Panc1 (cell line): ENCODE measurements around the gene ALDH18A1. TPM values are rescaled to one million over a fixed set of nuclear protein-coding genes. Genes with fewer than 3 reads are reported as not detected.

Experiments used
- ATAC-seq: fragments of 200-7000 bp; cut with Tn5 transposase; 2 replicates; pipeline ENCODE4 v1.9.1; 2020; ENCODE audit warnings: mild to moderate bottlenecking, moderate library complexity
- BruUV-seq: library from RNA; stranded (reverse); fragments of 400-500 nt; replicated peaks from 2 replicates; lab custom pipeline; 2021; lab: Mats Ljungman, UMichigan
- CTCF ChIA-PET: fragments of 300-600 bp; sonication (Branson Sonifier 250); formaldehyde crosslinking; loops from one replicate; lab custom pipeline; 2022; ENCODE audit warnings: antibody characterized with exemption; lab: Charles Lee
- POLR2A ChIA-PET: fragments of 300-600 bp; sonication (Branson Sonifier 250); formaldehyde crosslinking; loops from one replicate; lab custom pipeline; 2022; ENCODE audit warnings: antibody characterized with exemption; lab: Charles Lee
- DNase-seq: peaks from one replicate; pipeline ENCODE4 v3.0.0-alpha.2; 2010; ENCODE audit warnings: low read depth, low spot score
- H3K27ac ChIP-seq: 2 replicates; pipeline ENCODE4 v1.5.1; 2011; ENCODE audit warnings: mild to moderate bottlenecking, low read length, inconsistent platforms
- H3K27me3 ChIP-seq: fragments of 200-500 bp; sonication (Bioruptor generic); 2 replicates; pipeline ENCODE4 v1.6.0; 2014; ENCODE audit warnings: low read length, inconsistent platforms; ENCODE audit not compliant: control insufficient read depth, insufficient read depth
- H3K36me3 ChIP-seq: fragments of 200-500 bp; sonication (Bioruptor generic); 2 replicates; pipeline ENCODE4 v1.5.1; 2014; ENCODE audit warnings: inconsistent platforms, mild to moderate bottlenecking, low read length, moderate library complexity; ENCODE audit not compliant: control insufficient read depth, insufficient read depth
- H3K4me1 ChIP-seq: 2 replicates; pipeline ENCODE4 v1.5.1; 2011; ENCODE audit warnings: inconsistent platforms, mild to moderate bottlenecking, low read length, moderate library complexity; ENCODE audit not compliant: control insufficient read depth, insufficient read depth
- H3K4me3 ChIP-seq, 2 experiments: 2 replicates each; pipeline ENCODE4 v1.5.1; 2011 to 2012; ENCODE audit warnings: low read depth in 2 of 2, low read length in 2 of 2, mild to moderate bottlenecking in 2 of 2, inconsistent platforms in 1 of 2, moderate library complexity in 1 of 2
- H3K9me3 ChIP-seq: fragments of 200-500 bp; sonication (Bioruptor generic); 2 replicates; pipeline ENCODE4 v1.5.1; 2014; ENCODE audit warnings: low read depth, mild to moderate bottlenecking, inconsistent platforms, low read length, moderate library complexity; ENCODE audit not compliant: control insufficient read depth, insufficient read depth
- POLR2AphosphoS5 ChIP-seq: IDR thresholded peaks from 2 replicates; pipeline ENCODE4 v1.6.1; 2012; ENCODE audit warnings: mild to moderate bottlenecking, low read depth, low read length, moderate library complexity
- REST ChIP-seq, 2 experiments: IDR thresholded peaks; 2 replicates each; pipeline ENCODE4 v1.6.1; 2011 to 2012; ENCODE audit warnings: low read depth in 2 of 2, control low read depth in 1 of 2, low read length in 1 of 2, mild to moderate bottlenecking in 1 of 2, moderate library complexity in 1 of 2; ENCODE audit not compliant: insufficient read depth in 1 of 2
- SIN3A ChIP-seq: IDR thresholded peaks from 2 replicates; pipeline ENCODE4 v1.6.1; 2012; ENCODE audit warnings: low read depth, mild to moderate bottlenecking, low read length, moderate library complexity, borderline replicate concordance; ENCODE audit not compliant: insufficient read depth
- TCF7L2 ChIP-seq: IDR thresholded peaks from 2 replicates; pipeline ENCODE4 v1.6.1; 2011; ENCODE audit warnings: mild to moderate bottlenecking, low read depth, low read length, inconsistent platforms
- in situ Hi-C: cut with HindIII; loops from 2 replicates; pipeline ENCODE4 v1.10.0; 2016; ENCODE audit warnings: low sequenced_read_pairs, low pct_unique_long_range_greater_than_20kb
- intact Hi-C: fragments of 100-400 bp; cut with micrococcal nuclease; formaldehyde crosslinking; loops from one replicate; pipeline ENCODE4 v1.10.0; 2022; ENCODE audit not compliant: unreplicated experiment
- total RNA-seq: library from RNA; stranded (reverse); gene quantifications from one replicate; pipeline ENCODE4 v1.2.1, GENCODE V29; 2021; ENCODE audit not compliant: unreplicated experiment
- TF ChIP-seq, protein P1 (sequence below): fragments of 450-650 bp; IDR thresholded peaks from 2 replicates; pipeline ENCODE4 v1.5.1; 2017; ENCODE audit warnings: mild to moderate bottlenecking

ALDH18A1 gene
- total RNA-seq, 1 experiment from 2014 or later = 68.0 TPM

- intact Hi-C loops = loop anchor here (10.0 kb wide), 1 partner anchor 470 kb away; no protein-coding TSS in a partner anchor
- POLR2A ChIA-PET = no interaction called here
These were observed 51.3 kb downstream of the ALDH18A1 start for GRCh38 chr10:95605163-95605562.

DNA sequence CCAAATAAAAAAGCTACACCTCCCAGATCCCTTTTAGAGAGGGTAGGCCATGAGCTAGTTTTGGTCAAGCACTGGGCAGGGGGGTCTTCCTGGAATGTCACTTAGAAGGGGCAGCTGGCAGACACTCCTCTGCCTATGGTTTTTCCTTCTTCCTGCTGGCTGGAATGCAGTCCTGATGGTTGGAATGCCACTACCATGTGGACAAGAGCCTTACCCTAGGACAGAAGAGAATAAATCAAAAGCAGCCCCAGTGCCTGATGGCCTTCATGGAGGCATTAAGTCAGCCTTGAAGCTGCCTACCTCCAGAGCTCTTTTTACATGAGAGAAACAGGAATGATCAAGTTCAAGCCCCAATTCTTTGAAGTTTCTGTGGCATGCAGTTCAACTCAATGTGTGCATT, 51.9 kb downstream of the ALDH18A1 start:
- CTCF ChIA-PET = interaction anchor here (0.5 to 3.3 kb wide), 3 partner anchors 173 to 331 kb away, joined by 3 to 21 read pairs (median 3); no protein-coding TSS in a partner anchor
- TF ChIP-seq POLR2AphosphoS5 (0 out of 2 replicates have a peak, but pooled peaks have one; percentile 15), SIN3A (no peak)
- TF ChIP-seq, protein P1, sequence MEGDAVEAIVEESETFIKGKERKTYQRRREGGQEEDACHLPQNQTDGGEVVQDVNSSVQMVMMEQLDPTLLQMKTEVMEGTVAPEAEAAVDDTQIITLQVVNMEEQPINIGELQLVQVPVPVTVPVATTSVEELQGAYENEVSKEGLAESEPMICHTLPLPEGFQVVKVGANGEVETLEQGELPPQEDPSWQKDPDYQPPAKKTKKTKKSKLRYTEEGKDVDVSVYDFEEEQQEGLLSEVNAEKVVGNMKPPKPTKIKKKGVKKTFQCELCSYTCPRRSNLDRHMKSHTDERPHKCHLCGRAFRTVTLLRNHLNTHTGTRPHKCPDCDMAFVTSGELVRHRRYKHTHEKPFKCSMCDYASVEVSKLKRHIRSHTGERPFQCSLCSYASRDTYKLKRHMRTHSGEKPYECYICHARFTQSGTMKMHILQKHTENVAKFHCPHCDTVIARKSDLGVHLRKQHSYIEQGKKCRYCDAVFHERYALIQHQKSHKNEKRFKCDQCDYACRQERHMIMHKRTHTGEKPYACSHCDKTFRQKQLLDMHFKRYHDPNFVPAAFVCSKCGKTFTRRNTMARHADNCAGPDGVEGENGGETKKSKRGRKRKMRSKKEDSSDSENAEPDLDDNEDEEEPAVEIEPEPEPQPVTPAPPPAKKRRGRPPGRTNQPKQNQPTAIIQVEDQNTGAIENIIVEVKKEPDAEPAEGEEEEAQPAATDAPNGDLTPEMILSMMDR = no peak
- 0 out of 2 replicates have a peak, but pooled peaks cover 2% of the 10 kb centered on the region for H3K4me1 ChIP-seq
- no peaks in the 10 kb centered on the region for H3K9me3 ChIP-seq
- POLR2A ChIA-PET = no interaction called here
- no peak overlapping the region for H3K27ac ChIP-seq
- intact Hi-C loops = loop anchor here (10.0 kb wide), 1 partner anchor 470 kb away; no protein-coding TSS in a partner anchor
- no peak for ATAC-seq
- no peak overlapping the region for H3K4me3 ChIP-seq
- in situ Hi-C loops = no loop called here
- peaks cover 6% of the 10 kb centered on the region for H3K36me3 ChIP-seq
- DNase-seq = no peak
- no peaks in the 10 kb centered on the region for H3K27me3 ChIP-seq
- BruUV-seq = no TSS peak

More at GRCh38 chr10:95605163-95605562, 51.3 kb downstream of the ALDH18A1 start:
- TF ChIP-seq, protein P1 = no peak
- no peak for TF ChIP-seq POLR2AphosphoS5
- TF ChIP-seq SIN3A = no peak
- TF ChIP-seq TCF7L2 = no peak
- no peak for TF ChIP-seq REST (IDR thresholded peaks at IDR 0.05; ENCODE audit: insufficient read depth in 1 of 2, low read depth in 2 of 2, low read length in 1 of 2)
- H3K9me3 ChIP-seq = no peaks in the 10 kb centered on the region
- ATAC-seq (no peak), DNase-seq (no peak)
- no TSS peak for BruUV-seq
- H3K4me1 ChIP-seq = 0 out of 2 replicates have a peak, but pooled peaks cover 2% of the 10 kb centered on the region
- no peaks in the 10 kb centered on the region for H3K27me3 ChIP-seq
- H3K27ac ChIP-seq = no peak overlapping the region
- in situ Hi-C loops = no loop called here
- H3K36me3 ChIP-seq = peaks cover 7% of the 10 kb centered on the region
- CTCF ChIA-PET = interaction anchor here (3.3 kb wide), 1 partner anchor 175 kb away, joined by 21 read pairs; no protein-coding TSS in a partner anchor
- no peak overlapping the region for H3K4me3 ChIP-seq
